HepG2 (cell line): ENCODE measurements around the gene PRSS53. TPM values are rescaled to one million over a fixed set of nuclear protein-coding genes. Genes with fewer than 3 reads are reported as not detected.

ENCODE experiments used
- ARNTL ChIP-seq: sonication (generic); formaldehyde crosslinking; IDR thresholded peaks from 2 replicates; pipeline ENCODE4 v1.4.0; 2020; ENCODE audit warnings: mild to moderate bottlenecking, missing genetic modification reagents
- ATAD3A ChIP-seq: sonication (generic); formaldehyde crosslinking; IDR thresholded peaks from 2 replicates; pipeline ENCODE4 v1.4.0; 2020; ENCODE audit warnings: missing genetic modification reagents
- CC2D1A ChIP-seq: sonication (generic); formaldehyde crosslinking; IDR thresholded peaks from 2 replicates; pipeline ENCODE4 v1.8.1; 2023; ENCODE audit warnings: mild to moderate bottlenecking, missing genetic modification reagents
- KAT7 ChIP-seq: IDR thresholded peaks from 2 replicates; pipeline ENCODE4 v1.6.1; 2018; ENCODE audit warnings: borderline replicate concordance, missing compliant biosample characterization
- RELA ChIP-seq: sonication (generic); formaldehyde crosslinking; IDR thresholded peaks from 2 replicates; pipeline ENCODE4 v1.4.0; 2020; ENCODE audit warnings: missing genetic modification reagents
- SIX4 ChIP-seq: sonication (generic); formaldehyde crosslinking; IDR thresholded peaks from 2 replicates; pipeline ENCODE4 v1.4.0; 2020; ENCODE audit warnings: missing genetic modification reagents
- STAG1 ChIP-seq: sonication (generic); formaldehyde crosslinking; IDR thresholded peaks from 2 replicates; pipeline ENCODE4 v1.4.0; 2020; ENCODE audit warnings: missing genetic modification reagents
- ZNF180 ChIP-seq: sonication (generic); formaldehyde crosslinking; IDR thresholded peaks from 2 replicates; pipeline ENCODE4 v1.4.0; 2020; ENCODE audit warnings: low read depth, missing genetic modification reagents, borderline replicate concordance
- ZNF3 ChIP-seq: IDR thresholded peaks from 2 replicates; pipeline ENCODE4 v1.7.0; 2017; ENCODE audit warnings: inconsistent platforms
- ZNF558 ChIP-seq: sonication (generic); formaldehyde crosslinking; IDR thresholded peaks from 2 replicates; pipeline ENCODE4 v1.9.0; 2022; ENCODE audit warnings: mild to moderate bottlenecking, missing genetic modification reagents, borderline replicate concordance
- ZNF605 ChIP-seq: sonication (generic); formaldehyde crosslinking; IDR thresholded peaks from 2 replicates; pipeline ENCODE4 v1.8.0; 2022; ENCODE audit warnings: mild to moderate bottlenecking, missing genetic modification reagents
- ZNF747 ChIP-seq: sonication (generic); formaldehyde crosslinking; IDR thresholded peaks from 2 replicates; pipeline ENCODE4 v1.8.1; 2023; ENCODE audit warnings: missing genetic modification reagents, mild to moderate bottlenecking, borderline replicate concordance
- polyA plus RNA-seq, 8 experiments: library from polyadenylated mRNA; depleted of rRNA in 3 of 8; stranded (reverse) in 7 of 8; unstranded in 1 of 8; fragments of >200 nt; fragmentation: Illumina TruSeq in 4 of 8; extraction: Trizol in 4 of 8; gene quantifications; 2 replicates each; pipeline versions ENCODE4 v1.2.1 to v1.2.3, GENCODE V29; 2011 to 2016; ENCODE audit warnings: low read depth in 4 of 8, missing spikeins in 1 of 8, mixed read lengths in 1 of 8; ENCODE audit not compliant: insufficient read depth in 1 of 8
- total RNA-seq, 5 experiments: library from RNA; depleted of rRNA; stranded (reverse); fragments of >200 nt; fragmentation: Illumina TruSeq; extraction: Trizol; gene quantifications; 2 replicates each; pipeline ENCODE4 v1.2.3, GENCODE V29; 2016; ENCODE audit warnings: low read depth in 1 of 5
- TF ChIP-seq, protein P1 (sequence below): sonication (generic); formaldehyde crosslinking; IDR thresholded peaks from 2 replicates; pipeline ENCODE4 v1.9.0; 2022; ENCODE audit warnings: missing genetic modification reagents, mild to moderate bottlenecking, borderline replicate concordance
- TF ChIP-seq, protein P2 (sequence below): sonication (generic); formaldehyde crosslinking; IDR thresholded peaks from 2 replicates; pipeline ENCODE4 v1.8.0; 2022; ENCODE audit warnings: mild to moderate bottlenecking, missing genetic modification reagents
- TF ChIP-seq, protein P3 (sequence below): sonication (generic); formaldehyde crosslinking; IDR thresholded peaks from 2 replicates; pipeline ENCODE4 v1.4.0; 2020; ENCODE audit warnings: missing genetic modification reagents, low read depth, mild to moderate bottlenecking, borderline replicate concordance
- TF ChIP-seq, protein P4 (sequence below): sonication (generic); formaldehyde crosslinking; IDR thresholded peaks from 2 replicates; pipeline ENCODE4 v1.5.1; 2020; ENCODE audit warnings: mild to moderate bottlenecking, missing genetic modification reagents
- TF ChIP-seq, protein P5 (sequence below): conservative IDR thresholded peaks from 2 replicates; pipeline ENCODE4 v1.6.1; 2018; ENCODE audit warnings: missing genetic modification reagents
- TF ChIP-seq, protein P6 (sequence below): IDR thresholded peaks from 2 replicates; pipeline ENCODE4 v1.6.1; 2016; ENCODE audit warnings: missing compliant biosample characterization, missing genetic modification reagents, borderline replicate concordance

The PRSS53 gene
- total and polyA plus RNA-seq, 2 of the 13 experiments (the other 11 are each of a cell fraction or from before 2014, with no cell fraction given) = 2.2 to 7.4 TPM

DNA sequence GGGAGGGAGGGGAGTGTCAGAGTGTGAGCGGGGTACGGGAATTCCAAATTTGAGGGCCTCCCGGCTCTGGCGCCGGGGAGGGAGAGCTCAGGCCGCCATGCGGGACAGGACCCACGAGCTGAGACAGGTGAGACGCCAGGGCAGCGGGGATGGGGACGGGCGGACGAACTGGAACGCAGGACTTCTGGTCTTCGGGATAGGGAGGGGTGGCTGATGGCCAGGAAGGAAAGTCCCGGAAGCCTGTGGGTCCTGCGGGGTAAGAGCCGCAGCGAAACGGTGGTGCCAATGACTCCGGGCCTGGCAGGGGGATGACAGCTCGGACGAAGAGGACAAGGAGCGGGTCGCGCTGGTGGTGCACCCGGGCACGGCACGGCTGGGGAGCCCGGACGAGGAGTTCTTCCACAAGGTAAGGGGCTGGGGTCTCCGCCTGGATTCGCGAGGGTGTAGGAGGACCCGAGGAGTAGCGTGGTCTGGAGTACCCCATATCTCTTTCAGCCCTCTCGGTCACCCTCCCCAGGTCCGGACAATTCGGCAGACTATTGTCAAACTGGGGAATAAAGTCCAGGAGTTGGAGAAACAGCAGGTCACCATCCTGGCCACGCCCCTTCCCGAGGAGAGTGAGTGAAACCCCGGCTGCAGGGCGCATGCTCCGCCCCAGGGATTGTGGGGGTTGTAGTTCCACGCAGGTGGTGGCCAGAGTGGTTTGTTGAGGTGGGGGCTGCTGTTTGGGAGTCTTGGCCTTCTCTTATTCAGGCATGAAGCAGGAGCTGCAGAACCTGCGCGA is 54.8 kb downstream of the PRSS53 start (continued):
- TF ChIP-seq, protein P1, sequence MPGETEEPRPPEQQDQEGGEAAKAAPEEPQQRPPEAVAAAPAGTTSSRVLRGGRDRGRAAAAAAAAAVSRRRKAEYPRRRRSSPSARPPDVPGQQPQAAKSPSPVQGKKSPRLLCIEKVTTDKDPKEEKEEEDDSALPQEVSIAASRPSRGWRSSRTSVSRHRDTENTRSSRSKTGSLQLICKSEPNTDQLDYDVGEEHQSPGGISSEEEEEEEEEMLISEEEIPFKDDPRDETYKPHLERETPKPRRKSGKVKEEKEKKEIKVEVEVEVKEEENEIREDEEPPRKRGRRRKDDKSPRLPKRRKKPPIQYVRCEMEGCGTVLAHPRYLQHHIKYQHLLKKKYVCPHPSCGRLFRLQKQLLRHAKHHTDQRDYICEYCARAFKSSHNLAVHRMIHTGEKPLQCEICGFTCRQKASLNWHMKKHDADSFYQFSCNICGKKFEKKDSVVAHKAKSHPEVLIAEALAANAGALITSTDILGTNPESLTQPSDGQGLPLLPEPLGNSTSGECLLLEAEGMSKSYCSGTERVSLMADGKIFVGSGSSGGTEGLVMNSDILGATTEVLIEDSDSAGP (CRISPR knock-in tag) = peak; percentile 51; the same call in 1 of the 2 replicates
- TF ChIP-seq, protein P2, sequence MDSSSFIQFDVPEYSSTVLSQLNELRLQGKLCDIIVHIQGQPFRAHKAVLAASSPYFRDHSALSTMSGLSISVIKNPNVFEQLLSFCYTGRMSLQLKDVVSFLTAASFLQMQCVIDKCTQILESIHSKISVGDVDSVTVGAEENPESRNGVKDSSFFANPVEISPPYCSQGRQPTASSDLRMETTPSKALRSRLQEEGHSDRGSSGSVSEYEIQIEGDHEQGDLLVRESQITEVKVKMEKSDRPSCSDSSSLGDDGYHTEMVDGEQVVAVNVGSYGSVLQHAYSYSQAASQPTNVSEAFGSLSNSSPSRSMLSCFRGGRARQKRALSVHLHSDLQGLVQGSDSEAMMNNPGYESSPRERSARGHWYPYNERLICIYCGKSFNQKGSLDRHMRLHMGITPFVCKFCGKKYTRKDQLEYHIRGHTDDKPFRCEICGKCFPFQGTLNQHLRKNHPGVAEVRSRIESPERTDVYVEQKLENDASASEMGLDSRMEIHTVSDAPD (CRISPR knock-in tag) = no peak
- TF ChIP-seq, protein P3, sequence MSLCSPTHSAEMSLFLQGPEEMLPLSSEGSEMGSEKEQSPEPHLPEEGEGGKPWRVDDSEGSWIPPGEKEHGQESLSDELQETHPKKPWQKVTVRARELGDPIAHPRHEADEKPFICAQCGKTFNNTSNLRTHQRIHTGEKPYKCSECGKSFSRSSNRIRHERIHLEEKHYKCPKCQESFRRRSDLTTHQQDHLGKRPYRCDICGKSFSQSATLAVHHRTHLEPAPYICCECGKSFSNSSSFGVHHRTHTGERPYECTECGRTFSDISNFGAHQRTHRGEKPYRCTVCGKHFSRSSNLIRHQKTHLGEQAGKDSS (CRISPR knock-in tag) = no peak
- TF ChIP-seq, protein P4, sequence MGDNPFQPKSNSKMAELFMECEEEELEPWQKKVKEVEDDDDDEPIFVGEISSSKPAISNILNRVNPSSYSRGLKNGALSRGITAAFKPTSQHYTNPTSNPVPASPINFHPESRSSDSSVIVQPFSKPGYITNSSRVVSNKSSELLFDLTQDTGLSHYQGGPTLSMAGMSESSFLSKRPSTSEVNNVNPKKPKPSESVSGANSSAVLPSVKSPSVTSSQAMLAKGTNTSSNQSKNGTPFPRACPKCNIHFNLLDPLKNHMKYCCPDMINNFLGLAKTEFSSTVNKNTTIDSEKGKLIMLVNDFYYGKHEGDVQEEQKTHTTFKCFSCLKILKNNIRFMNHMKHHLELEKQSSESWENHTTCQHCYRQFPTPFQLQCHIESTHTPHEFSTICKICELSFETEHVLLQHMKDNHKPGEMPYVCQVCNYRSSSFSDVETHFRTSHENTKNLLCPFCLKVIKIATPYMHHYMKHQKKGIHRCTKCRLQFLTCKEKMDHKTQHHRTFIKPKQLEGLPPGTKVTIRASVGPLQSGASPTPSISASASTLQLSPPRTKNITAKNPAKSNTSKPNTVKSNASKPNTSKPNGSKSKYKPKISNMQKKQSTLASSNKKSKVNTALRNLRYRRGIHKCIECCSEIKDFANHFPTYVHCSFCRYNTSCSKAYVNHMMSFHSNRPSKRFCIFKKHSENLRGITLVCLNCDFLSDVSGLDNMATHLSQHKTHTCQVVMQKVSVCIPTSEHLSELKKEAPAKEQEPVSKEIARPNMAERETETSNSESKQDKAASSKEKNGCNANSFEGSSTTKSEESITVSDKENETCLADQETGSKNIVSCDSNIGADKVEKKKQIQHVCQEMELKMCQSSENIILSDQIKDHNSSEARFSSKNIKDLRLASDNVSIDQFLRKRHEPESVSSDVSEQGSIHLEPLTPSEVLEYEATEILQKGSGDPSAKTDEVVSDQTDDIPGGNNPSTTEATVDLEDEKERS (CRISPR knock-in tag) = no peak; the same call in 1 of the 2 replicates
- TF ChIP-seq SIX4 = no peak; the same call in 1 of the 2 replicates
- no peak for TF ChIP-seq ZNF3 (CRISPR knock-in tag)
- peak; percentile 16 for TF ChIP-seq STAG1 (CRISPR knock-in tag)
- TF ChIP-seq, protein P5, sequence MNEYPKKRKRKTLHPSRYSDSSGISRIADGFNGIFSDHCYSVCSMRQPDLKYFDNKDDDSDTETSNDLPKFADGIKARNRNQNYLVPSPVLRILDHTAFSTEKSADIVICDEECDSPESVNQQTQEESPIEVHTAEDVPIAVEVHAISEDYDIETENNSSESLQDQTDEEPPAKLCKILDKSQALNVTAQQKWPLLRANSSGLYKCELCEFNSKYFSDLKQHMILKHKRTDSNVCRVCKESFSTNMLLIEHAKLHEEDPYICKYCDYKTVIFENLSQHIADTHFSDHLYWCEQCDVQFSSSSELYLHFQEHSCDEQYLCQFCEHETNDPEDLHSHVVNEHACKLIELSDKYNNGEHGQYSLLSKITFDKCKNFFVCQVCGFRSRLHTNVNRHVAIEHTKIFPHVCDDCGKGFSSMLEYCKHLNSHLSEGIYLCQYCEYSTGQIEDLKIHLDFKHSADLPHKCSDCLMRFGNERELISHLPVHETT (CRISPR knock-in tag) = no peak; the same call in 1 of the 2 replicates
- no peak for TF ChIP-seq ATAD3A (CRISPR knock-in tag)
- no peak; the same call in 1 of the 2 replicates for TF ChIP-seq ZNF747 (CRISPR knock-in tag)
- TF ChIP-seq, protein P6, sequence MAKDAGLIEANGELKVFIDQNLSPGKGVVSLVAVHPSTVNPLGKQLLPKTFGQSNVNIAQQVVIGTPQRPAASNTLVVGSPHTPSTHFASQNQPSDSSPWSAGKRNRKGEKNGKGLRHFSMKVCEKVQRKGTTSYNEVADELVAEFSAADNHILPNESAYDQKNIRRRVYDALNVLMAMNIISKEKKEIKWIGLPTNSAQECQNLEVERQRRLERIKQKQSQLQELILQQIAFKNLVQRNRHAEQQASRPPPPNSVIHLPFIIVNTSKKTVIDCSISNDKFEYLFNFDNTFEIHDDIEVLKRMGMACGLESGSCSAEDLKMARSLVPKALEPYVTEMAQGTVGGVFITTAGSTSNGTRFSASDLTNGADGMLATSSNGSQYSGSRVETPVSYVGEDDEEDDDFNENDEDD = no peak; the same call in 1 of the 2 replicates
- 0 out of 2 replicates have a peak, but pooled peaks have one; percentile 38 for TF ChIP-seq ZNF180
- TF ChIP-seq KAT7 (CRISPR knock-in tag) = no peak; the same call in 1 of the 2 replicates
- no peak; the same call in 1 of the 2 replicates for TF ChIP-seq ARNTL (CRISPR knock-in tag)
- no peak for TF ChIP-seq CC2D1A
- peak; percentile 79; the same call in 1 of the 2 replicates for TF ChIP-seq ZNF558 (CRISPR knock-in tag)
- no peak for TF ChIP-seq RELA (CRISPR knock-in tag)
- peak; percentile 88 for TF ChIP-seq ZNF605
- TF ChIP-seq, all 625 proteins: peak for 234
